ENCODE results near the gene MYF5.
"Not testable (repeated sequence)": the region's sequence is repeated elsewhere in the genome, so short reads cannot be mapped to it uniquely, and the experiment has no call there.

The MYF5 gene

DNA sequence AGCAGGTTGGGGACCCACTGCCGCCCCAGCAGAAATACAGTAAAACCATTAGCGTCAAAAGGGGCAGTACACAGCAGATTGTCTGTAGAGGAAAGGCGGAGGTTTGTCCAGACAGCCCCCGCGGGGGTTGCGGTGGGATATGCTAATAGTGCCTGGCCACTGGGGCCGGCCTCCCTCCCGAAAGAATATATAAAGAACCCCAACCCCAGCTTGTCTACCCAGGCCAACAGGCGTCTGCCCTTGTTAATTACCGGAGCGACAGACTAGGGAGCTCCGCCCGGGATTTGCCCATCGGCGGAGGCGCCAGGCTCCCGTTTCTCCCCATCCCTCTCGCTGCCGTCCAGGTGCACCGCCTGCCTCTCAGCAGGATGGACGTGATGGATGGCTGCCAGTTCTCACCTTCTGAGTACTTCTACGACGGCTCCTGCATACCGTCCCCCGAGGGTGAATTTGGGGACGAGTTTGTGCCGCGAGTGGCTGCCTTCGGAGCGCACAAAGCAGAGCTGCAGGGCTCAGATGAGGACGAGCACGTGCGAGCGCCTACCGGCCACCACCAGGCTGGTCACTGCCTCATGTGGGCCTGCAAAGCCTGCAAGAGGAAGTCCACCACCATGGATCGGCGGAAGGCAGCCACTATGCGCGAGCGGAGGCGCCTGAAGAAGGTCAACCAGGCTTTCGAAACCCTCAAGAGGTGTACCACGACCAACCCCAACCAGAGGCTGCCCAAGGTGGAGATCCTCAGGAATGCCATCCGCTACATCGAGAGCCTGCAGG is at the start of gene MYF5:
MYF5 (plus strand) TSS at position 217 of the 774 bp plus-strand sequence; CDS start at position 369, 152 bp downstream.
- no peak for DNase-seq

- no peak for DNase-seq
Measured at GRCh38 chr12:80670214-80670613, 46.5 kb upstream of the MYF5 start.

DNA sequence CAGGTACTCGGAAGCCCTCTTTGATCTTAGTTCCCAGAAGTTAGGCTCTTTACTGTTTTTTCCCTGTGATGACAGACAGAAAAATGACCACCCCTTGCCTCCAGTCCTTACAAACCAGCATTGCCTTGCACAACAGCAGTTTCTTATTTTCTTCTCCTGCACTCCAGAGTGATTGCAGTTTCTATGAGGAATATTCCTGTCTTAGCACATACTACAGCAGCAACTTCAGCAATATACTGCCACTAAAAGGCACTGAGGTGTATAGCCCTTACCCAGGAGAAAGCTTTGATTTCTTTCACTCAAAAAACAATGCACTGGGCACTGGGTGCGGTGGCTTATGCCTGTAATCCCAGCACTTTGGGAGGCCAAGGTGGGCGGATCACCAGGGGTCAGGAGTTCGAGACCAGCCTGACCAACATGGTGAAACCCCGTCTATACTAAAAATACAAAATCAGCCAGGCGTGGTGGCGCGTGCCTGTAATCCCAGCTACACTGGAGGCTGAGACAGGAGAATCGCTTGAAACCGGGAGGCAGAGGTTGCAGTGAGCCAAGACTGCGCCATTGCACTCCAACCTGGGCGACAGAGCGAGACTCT is 40.6 kb upstream of the MYF5 start:
- DNase-seq: not testable (repeated sequence)

- DNase-seq: no peak
Measured at GRCh38 chr12:80676856-80677255, 39.9 kb upstream of the MYF5 start.

DNA sequence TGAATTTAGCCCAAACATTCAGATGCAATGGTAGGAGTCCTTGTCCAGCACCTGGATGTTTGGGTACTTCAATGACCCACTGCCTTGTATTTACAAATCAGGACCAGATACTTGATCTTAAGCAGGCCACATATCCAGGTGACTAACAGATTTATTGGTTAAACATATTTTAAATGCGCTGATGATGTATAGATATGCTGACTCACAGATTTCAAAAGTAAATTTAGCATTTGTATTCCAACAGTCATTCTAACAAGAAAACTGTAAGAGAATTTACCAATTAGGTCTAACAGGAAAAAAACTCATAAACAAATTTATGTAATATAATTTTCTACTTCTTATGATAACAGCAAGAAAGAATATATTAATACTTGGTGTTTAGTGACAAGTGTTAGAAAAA is 38.7 kb upstream of the MYF5 start:
- no peak for DNase-seq

- no peak for DNase-seq
Measured at GRCh38 chr12:80679346-80680131, 37.2 kb upstream of the MYF5 start.

- no peak for DNase-seq
Measured at GRCh38 chr12:80681287-80681686, 35.4 kb upstream of the MYF5 start.

- no peak for DNase-seq
Measured at GRCh38 chr12:80681786-80682185, 34.9 kb upstream of the MYF5 start.

- no peak for DNase-seq
Measured at GRCh38 chr12:80684077-80684495, 32.6 kb upstream of the MYF5 start.

DNA sequence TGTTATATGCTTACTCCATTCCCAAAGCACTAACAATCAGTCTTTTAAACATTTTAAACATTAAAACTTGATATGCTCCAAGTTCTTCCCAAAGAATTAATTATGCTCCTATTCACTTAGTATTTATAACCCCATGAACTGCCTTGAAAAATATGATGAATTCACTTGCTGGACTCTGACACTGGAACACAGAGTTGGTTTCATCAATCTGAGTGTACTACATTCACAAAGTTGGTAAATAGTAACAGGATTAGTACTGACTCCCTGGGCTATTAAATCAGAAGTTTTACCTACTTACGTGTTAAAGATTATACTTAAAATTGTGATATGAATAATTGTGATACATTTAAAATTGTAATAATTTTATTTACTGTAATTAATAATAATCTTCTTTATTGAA is 26.6 kb upstream of the MYF5 start:
- no peak for DNase-seq

DNA sequence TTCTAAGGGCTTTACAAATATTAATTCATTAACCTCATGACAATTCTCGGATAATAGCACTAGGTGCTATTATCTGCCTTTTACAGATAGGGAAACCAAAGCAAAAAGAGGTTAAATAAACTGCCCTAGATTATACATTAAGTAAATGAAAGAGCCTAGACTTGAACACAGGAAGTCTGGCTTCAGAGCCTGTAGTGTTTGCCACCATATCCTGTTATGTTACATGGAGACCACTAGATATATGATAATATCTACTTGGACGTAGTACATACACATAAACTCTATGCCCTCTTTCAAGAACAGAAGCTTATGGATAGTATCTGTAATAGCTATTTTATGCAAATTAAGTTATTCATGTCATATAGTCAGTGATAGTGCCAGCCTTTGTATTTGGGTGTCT is 26.2 kb upstream of the MYF5 start:
- DNase-seq: no peak

DNA sequence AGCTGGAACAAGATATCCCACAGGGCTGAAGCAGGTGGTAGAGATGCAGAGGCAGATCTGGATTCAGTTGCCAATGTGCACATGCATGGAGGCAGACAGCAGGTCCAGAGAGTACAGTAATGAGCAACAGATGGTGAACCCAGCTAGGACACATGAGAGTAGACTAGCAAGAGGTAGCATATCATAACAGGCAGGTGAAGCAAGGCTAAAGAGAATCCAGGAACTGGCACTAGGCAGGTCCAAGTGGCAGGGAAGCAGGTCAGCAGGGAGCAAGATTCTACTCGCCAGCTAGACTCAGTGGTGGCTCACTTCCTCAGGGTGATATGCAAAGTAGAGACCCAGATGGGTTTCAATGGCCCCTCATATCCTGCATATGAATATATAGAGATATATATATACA is 24.6 kb upstream of the MYF5 start:
- no peak for DNase-seq

DNA sequence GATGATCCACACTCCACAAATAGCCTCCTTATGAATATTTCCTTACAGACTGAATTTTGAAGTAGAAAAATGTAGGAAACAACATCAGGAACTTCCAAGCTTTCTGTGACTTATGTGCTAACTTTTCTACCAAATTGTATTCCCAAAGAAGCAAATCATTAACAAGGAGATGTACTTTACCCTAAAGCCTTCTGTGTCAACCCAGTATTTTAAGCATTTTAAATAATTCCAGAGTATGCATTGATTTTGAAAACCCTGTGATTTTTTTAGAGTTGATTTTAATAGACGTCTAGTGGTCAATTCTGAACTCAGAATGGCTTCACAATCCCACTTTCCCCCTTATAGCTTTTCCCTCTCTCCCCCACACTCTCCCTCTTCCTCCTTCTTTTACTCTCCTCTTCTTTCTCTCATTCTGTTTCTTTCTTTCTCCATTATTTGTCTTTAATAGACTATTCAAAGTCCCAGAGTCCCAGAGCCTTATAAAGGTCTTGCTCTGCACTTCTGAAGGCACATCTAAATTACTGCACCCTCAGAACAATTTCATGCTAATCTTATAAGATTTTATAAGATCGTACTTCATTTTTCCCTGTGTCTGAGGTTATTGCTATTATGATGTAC is 19.3 kb upstream of the MYF5 start:
- DNase-seq: no peak

DNA sequence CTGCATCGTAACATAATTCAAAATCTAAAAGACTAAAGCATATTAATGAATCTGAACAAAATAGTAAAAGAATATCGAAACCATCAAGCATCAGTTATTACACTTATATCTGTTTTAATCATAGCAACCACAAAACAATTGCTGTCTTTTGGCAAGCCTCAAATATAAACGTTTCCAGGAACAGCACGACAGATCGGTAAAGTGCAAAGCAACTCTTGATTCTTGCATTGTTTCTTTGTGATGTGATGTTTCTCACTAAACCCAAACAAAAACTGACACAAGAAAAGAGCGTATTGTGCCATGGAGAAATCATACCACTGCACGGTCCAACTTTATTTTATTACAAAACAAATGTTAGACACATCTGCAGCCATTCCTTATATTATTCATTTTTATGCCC is 18.5 kb upstream of the MYF5 start:
- no peak for DNase-seq

- DNase-seq: no peak
Measured at GRCh38 chr12:80698847-80699542, 17.7 kb upstream of the MYF5 start.

GRCh38 chr12:80700327-80700726 is 16.4 kb upstream of the MYF5 start:
- no peak for DNase-seq

DNA sequence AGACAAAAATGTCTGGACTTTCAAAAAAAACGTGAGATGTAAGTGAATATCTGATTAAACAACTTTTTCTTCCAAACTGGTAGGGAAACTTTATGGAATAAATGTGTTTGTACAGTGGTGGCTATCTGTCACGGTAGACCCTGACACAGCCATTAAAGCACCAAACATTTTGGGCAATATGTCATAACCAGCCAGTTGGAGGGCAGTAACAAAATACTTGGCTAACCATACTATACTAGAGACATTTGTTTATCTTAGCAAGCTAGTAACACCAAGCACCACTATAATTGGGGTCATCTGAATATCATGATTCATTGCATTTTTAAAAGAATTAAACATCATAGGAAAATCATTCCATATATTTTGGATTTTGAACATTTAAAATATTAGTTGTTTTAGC is 15.3 kb upstream of the MYF5 start:
- DNase-seq: no peak

- DNase-seq: no peak
Measured at GRCh38 chr12:80702889-80703805, 13.6 kb upstream of the MYF5 start.

- DNase-seq: no peak
Measured at GRCh38 chr12:80704420-80704819, 12.3 kb upstream of the MYF5 start.

DNA sequence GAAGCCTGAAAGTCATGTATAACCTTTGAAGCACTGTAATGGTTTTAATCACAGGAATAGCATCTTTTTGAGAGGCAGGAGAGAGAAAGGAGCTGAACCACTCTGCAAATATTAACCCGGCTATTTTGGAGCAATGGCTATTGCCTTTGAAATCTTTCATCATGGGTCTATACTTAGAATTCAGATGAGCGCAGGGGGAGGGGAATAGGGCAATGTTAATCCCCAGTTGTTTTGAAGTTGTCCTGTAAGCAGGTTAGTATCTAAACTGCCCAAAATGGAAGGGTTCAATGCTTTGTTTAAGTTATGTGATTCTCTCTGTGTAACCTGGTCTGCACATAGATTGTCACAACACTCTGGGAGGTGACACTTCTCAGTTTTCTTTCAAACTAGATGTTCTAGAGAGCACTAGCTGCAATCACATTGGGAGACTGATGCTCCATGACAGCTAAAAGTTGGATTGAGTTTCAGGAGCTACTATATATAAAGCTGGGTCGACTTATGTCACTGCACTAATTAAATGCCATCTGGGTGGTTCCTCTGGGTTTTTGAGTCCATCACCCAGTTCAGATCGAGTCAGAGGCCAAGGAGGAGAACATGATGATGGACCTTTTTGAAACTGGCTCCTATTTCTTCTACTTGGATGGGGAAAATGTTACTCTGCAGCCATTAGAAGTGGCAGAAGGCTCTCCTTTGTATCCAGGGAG is 9.4 kb upstream of the MYF5 start, which contains the start of gene MYF6:
MYF6 (plus strand) TSS at position 509 of the 704 bp plus-strand sequence; CDS start at position 595, 86 bp downstream.
- no peak for DNase-seq

- DNase-seq: no peak
Measured at GRCh38 chr12:80707830-80708258, 8.9 kb upstream of the MYF5 start.
